B cell (primary cell): ENCODE data around the gene PROCA1. TPM values are rescaled to one million over a fixed set of nuclear protein-coding genes. Genes with fewer than 3 reads are reported as not detected.
A peak's percentile ranks its signal among the peaks of the same experiment; 100 is the strongest.

Experiments
- ATAC-seq: fragments of 200-7000 bp; cut with Tn5 transposase; one replicate; pipeline ENCODE4 v1.10.0; 2021; ENCODE audit warnings: low read depth, mild to moderate bottlenecking, moderate number of reproducible peaks, moderate library complexity
- CTCF ChIA-PET: fragments of 350-600 bp; sonication (Branson Sonifier 250); formaldehyde crosslinking; loops from one replicate; lab custom pipeline; 2021; ENCODE audit warnings: antibody characterized with exemption, inconsistent platforms; lab: Charles Lee
- POLR2A ChIA-PET: fragments of 350-600 bp; sonication (Branson Sonifier 250); formaldehyde crosslinking; loops from one replicate; lab custom pipeline; 2021; ENCODE audit warnings: antibody characterized with exemption; lab: Charles Lee
- DNase-seq: peaks from one replicate; pipeline ENCODE4 v3.0.0; 2013
- H2AFZ ChIP-seq: 2 replicates; pipeline ENCODE4 v1.6.1; 2012; ENCODE audit warnings: mild to moderate bottlenecking, low read depth, low read length; ENCODE audit not compliant: insufficient read depth, poor library complexity, severe bottlenecking
- H3K27ac ChIP-seq, 2 donors: 1 replicate in 1 of 2; 2 replicates in 1 of 2; pipeline ENCODE4 v1.5.1; 2012 to 2013; ENCODE audit warnings: low read length in 2 of 2, mild to moderate bottlenecking in 2 of 2, moderate library complexity in 1 of 2
- H3K27me3 ChIP-seq, 4 experiments: fragments of 200-600 bp in 1 of 4; sonication (generic) in 1 of 4; replicated peaks in 1 of 4; 1 replicate in 2 of 4; 2 replicates in 2 of 4; pipeline versions ENCODE4 v1.6.1 to v1.7.0; 2013 to 2016; ENCODE audit warnings: low read length in 3 of 4, mild to moderate bottlenecking in 2 of 4, mixed read lengths in 1 of 4, moderate library complexity in 1 of 4; ENCODE audit not compliant: insufficient read depth in 4 of 4, control insufficient read depth in 3 of 4; ENCODE audit errors: control extremely low read depth in 1 of 4
- H3K36me3 ChIP-seq, 2 experiments: replicated peaks in 1 of 2; 1 replicate in 1 of 2; 2 replicates in 1 of 2; pipeline versions ENCODE4 v1.6.1 to v1.7.1; 2013; ENCODE audit warnings: low read length in 1 of 2; ENCODE audit not compliant: insufficient read depth in 2 of 2, control insufficient read depth in 1 of 2; ENCODE audit errors: control extremely low read depth in 1 of 2, extremely low read depth in 1 of 2
- H3K4me1 ChIP-seq, 2 donors: fragments of 200-600 bp in 1 of 2; sonication (generic) in 1 of 2; 1 replicate in 1 of 2; 2 replicates in 1 of 2; pipeline versions ENCODE4 v1.5.1 to v1.6.1; 2013 to 2017; ENCODE audit warnings: low read length in 2 of 2; ENCODE audit not compliant: control insufficient read depth in 2 of 2, insufficient read depth in 2 of 2
- H3K4me2 ChIP-seq: replicated peaks from 2 replicates; pipeline ENCODE3; 2012; ENCODE audit warnings: mild to moderate bottlenecking, low read depth, low read length; ENCODE audit not compliant: poor library complexity, severe bottlenecking
- H3K4me3 ChIP-seq, 5 experiments: fragments of 200-600 bp in 1 of 5; sonication (generic) in 1 of 5; 1 replicate in 3 of 5; 2 replicates in 2 of 5; pipeline versions ENCODE4 v1.5.1 to v1.7.0; 2011 to 2016; ENCODE audit warnings: low read length in 4 of 5, mild to moderate bottlenecking in 4 of 5, low read depth in 2 of 5, control low read depth in 1 of 5, moderate library complexity in 1 of 5; ENCODE audit not compliant: insufficient read depth in 1 of 5; ENCODE audit errors: control extremely low read depth in 1 of 5, extremely low read depth in 1 of 5
- H3K79me2 ChIP-seq: fragments of 200-600 bp; sonication (generic); one replicate; pipeline ENCODE4 v1.6.0; 2016; ENCODE audit warnings: low read length; ENCODE audit not compliant: control insufficient read depth, insufficient read depth
- H3K9ac ChIP-seq: fragments of 200-600 bp; sonication (generic); 2 replicates; pipeline ENCODE4 v1.6.1; 2017; ENCODE audit warnings: mild to moderate bottlenecking, low read length, moderate library complexity
- H3K9me3 ChIP-seq, 3 donors: one replicate each; pipeline versions ENCODE4 v1.6.1 to v1.7.1; 2013; ENCODE audit warnings: low read length in 2 of 3; ENCODE audit not compliant: control insufficient read depth in 2 of 3, insufficient read depth in 1 of 3; ENCODE audit errors: control extremely low read depth in 1 of 3
- H4K20me1 ChIP-seq: 2 replicates; pipeline ENCODE4 v1.6.0; 2012; ENCODE audit warnings: mild to moderate bottlenecking, low read length; ENCODE audit not compliant: insufficient read depth, control insufficient read depth, poor library complexity, severe bottlenecking
- H3K27ac Mint-ChIP-seq: one replicate; pipeline ENCODE4 v1.8.0; 2021; ENCODE audit warnings: mixed read lengths
- H3K27me3 Mint-ChIP-seq: one replicate; pipeline ENCODE4 v1.8.0; 2021; ENCODE audit warnings: mixed read lengths
- H3K4me1 Mint-ChIP-seq: one replicate; pipeline ENCODE4 v1.8.0; 2021; ENCODE audit warnings: mixed read lengths
- H3K4me3 Mint-ChIP-seq: one replicate; pipeline ENCODE4 v1.8.0; 2021; ENCODE audit warnings: mixed read lengths
- H3K9me3 Mint-ChIP-seq: one replicate; pipeline ENCODE4 v1.8.0; 2022; ENCODE audit warnings: mixed read lengths; ENCODE audit not compliant: insufficient read depth
- EZH2 ChIP-seq: IDR thresholded peaks from 2 replicates; pipeline ENCODE4 v1.6.1; 2012; ENCODE audit warnings: borderline replicate concordance, low read depth, mild to moderate bottlenecking, moderate library complexity, low read length; ENCODE audit not compliant: insufficient read depth, poor library complexity, severe bottlenecking
- WGBS: methylation state at CpG from one replicate; pipeline ENCODE4 v1.1.5; 2013; ENCODE audit warnings: missing lambda C conversion rate; ENCODE audit not compliant: insufficient coverage; 5-methylcytosine and 5-hydroxymethylcytosine counted together
- intact Hi-C: fragments of 100-400 bp; cut with micrococcal nuclease; formaldehyde crosslinking; loops from one replicate; pipeline ENCODE4 v1.10.0; 2022
- polyA plus RNA-seq: library from polyadenylated mRNA; depleted of rRNA; stranded (reverse); fragments of >200 nt; gene quantifications from 2 replicates; pipeline ENCODE4 v1.2.3, GENCODE V29; 2012
- total RNA-seq, 2 donors: library from RNA; stranded (reverse); fragments of 120-200 nt in 1 of 2; gene quantifications; 1 replicate in 1 of 2; 2 replicates in 1 of 2; pipeline versions ENCODE4 v1.2.3 to v1.2.4, GENCODE V29; 2013 to 2022
- TF ChIP-seq, protein P1 (sequence below): fragments of 200-600 bp; IDR thresholded peaks from one replicate; pipeline ENCODE4 v1.8.0; 2022; ENCODE audit warnings: antibody characterized with exemption, mild to moderate bottlenecking

Gene PROCA1
- total and polyA plus RNA-seq, 2 donors (not counting 1 experiment from before 2014, with no cell fraction given): 7.4 to 26.8 TPM

GRCh38 chr17:28760601-28761562 is 49.2 kb upstream of the PROCA1 start:
- ChIA-PET CTCF (interaction anchor here (0.6 to 7.6 kb wide), 11 partner anchors 11 to 192 kb away, joined by 3 to 137 read pairs (median 58); partner anchors contain the start of genes DHRS13, FLOT2, NEK8 and PHF12), POLR2A (interaction anchor here (0.5 to 2.8 kb wide), 3 partner anchors 10 to 190 kb away, joined by 4 to 21 read pairs (median 4); partner anchors contain the start of gene TLCD1)
- WGBS: 35% methylated on average over 5 of the region's 9 CpGs
- H3K27me3 Mint-ChIP-seq: no peaks in the 10 kb centered on the region
- H3K4me3 Mint-ChIP-seq: no peak overlapping the region
- no peak overlapping the region for H3K27ac Mint-ChIP-seq
- Histone ChIP-seq H3K4me3 (no peak overlapping the region), H4K20me1 (peaks cover 29% of the 10 kb centered on the region), H2AFZ (no peak overlapping the region), H3K79me2 (peaks cover 36% of the 10 kb centered on the region), H3K9ac (no peak overlapping the region), H3K4me2 (no peak overlapping the region), H3K9me3 (no peaks in the 10 kb centered on the region), H3K27me3 (no peaks in the 10 kb centered on the region), H3K4me1 (peaks cover 0 to 8% of the 10 kb centered on the region in 2 donors), H3K27ac (peak overlapping the region in 1 of 2 donors; percentile 13), H3K36me3 (peaks cover 7 to 44% of the 10 kb centered on the region in 2 experiments)
- peaks cover 11% of the 10 kb centered on the region for H3K4me1 Mint-ChIP-seq
- intact Hi-C loops: no loop called here
- DNase-seq (peak; percentile 25), ATAC-seq (no peak)
- H3K9me3 Mint-ChIP-seq: no peaks in the 10 kb centered on the region
- TF ChIP-seq EZH2: no peak
- TF ChIP-seq, protein P1, sequence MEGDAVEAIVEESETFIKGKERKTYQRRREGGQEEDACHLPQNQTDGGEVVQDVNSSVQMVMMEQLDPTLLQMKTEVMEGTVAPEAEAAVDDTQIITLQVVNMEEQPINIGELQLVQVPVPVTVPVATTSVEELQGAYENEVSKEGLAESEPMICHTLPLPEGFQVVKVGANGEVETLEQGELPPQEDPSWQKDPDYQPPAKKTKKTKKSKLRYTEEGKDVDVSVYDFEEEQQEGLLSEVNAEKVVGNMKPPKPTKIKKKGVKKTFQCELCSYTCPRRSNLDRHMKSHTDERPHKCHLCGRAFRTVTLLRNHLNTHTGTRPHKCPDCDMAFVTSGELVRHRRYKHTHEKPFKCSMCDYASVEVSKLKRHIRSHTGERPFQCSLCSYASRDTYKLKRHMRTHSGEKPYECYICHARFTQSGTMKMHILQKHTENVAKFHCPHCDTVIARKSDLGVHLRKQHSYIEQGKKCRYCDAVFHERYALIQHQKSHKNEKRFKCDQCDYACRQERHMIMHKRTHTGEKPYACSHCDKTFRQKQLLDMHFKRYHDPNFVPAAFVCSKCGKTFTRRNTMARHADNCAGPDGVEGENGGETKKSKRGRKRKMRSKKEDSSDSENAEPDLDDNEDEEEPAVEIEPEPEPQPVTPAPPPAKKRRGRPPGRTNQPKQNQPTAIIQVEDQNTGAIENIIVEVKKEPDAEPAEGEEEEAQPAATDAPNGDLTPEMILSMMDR: no peak
